CD4-positive, alpha-beta T cell treated with Interleukin-6 for 4 hours (primary cell): ENCODE data around the gene FBXL17.
"Not testable (repeated sequence)": the region's sequence is repeated elsewhere in the genome, so short reads cannot be mapped to it uniquely, and the experiment has no call there.

Experiments used
- DNase-seq: peaks from one replicate; pipeline ENCODE4 v3.0.0-alpha.2; 2020; ENCODE audit warnings: mixed read lengths

The FBXL17 gene

DNA sequence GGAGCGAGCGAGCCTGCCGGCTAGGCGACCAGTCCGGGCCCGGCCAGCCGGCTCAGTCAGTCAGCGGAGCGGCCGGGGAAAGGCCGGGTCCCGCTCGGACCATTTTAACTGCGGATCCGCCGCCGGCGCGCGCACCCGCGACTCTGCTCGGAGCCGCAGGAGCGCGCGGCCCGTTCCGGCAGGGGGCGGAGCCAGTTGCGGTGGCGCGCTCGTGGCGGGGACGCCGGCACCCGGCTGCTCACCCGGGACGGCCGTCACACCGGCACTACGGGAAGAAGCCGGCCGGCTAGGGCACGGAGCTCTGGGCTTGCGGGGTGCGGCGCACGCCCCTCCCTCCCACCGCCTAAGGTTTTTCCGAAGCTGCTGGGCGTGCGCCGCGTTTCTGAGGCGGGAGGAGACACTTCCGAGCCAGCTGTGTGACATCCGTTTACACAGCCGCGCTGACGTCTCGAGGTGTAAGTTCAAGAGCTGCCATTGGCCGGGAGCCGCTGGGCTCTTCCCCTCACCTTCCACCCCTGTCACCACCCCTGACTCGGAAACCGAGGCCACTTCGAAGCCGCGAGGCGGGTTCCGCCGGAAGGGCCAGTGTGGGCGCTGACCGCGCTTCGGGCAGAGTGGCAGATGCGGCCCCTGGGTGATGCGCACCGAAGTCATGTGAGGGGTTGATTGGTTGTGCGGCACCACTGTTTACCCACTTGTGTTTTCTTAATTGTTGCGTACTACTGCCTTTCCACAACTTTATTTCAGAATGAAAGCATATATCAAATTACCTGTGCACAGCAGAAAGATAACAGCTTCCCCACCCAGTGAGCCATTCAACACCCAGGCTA is at the start of gene FBXL17:
FBXL17 (minus strand) TSS at position 145 of the 830 bp plus-strand sequence.
- peak; percentile 92 for DNase-seq

DNA sequence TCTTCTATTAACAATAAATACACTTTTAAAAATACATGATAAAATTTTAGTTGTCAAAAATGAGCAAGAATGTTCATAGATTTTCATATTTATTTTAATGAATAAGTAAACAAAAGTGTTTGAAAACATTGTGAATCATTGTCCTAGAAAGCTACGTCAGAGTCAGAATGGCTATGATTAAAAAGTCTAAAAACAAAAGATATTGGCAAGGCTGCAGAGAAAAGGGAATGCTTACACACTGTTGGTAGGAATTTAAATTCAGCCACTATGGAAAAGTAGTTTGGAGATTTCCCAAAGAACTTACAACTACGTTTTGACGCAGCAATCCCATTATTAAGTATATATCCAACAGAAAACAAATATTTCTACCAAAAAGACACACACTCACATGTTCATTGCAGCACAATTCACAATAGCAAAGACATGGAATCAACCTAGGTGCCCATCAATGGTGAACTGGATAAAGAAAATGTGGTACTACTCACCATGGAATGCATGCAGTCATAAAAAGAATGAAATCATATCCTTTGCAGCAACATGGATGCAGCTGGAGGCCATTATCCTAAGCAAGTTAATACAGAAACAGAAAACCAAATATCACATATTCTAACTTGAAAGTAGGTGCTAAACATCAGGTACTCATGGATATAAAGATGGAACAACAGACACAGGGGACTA is 49.2 kb upstream of the FBXL17 start:
- no peak for DNase-seq

DNA sequence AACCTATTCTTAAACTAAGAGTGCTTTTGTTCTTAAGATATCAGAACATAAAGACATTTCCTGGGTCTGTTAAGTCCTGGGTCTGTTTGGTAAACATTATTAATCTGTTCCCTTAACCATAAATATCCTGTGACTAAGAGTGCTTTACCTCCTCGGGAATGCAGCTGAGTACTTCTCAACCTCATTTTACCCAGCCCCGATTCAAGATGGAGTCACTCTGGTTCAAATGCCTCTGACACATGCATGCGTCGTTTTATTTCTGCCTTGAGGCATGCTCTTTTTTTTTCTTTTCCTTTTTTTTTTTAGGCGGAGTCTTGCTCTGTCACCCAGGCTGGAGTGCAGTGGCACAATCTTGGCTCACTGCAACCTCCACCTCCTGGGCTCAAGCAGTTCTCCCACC is 39.8 kb upstream of the FBXL17 start:
- no peak for DNase-seq

DNA sequence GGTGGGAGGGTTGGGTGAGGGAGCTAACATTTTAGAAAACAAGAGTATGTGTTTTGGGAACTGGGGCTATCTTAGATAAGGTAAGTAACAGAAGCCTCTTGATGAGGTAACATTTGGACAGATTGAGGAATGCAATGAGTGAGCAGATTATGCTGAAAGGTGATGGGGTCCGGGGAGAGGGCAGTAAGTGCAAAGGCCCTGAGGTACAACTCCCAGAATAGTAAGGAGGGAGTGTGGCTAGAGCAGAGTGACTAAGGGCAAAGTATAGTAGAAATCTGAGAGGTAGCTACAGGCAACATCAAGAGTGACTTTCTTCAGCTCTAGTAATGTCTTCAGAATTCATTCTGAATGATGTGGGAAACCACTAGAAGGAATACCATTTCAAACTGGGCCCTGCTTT is 38.9 kb upstream of the FBXL17 start:
- no peak for DNase-seq

DNA sequence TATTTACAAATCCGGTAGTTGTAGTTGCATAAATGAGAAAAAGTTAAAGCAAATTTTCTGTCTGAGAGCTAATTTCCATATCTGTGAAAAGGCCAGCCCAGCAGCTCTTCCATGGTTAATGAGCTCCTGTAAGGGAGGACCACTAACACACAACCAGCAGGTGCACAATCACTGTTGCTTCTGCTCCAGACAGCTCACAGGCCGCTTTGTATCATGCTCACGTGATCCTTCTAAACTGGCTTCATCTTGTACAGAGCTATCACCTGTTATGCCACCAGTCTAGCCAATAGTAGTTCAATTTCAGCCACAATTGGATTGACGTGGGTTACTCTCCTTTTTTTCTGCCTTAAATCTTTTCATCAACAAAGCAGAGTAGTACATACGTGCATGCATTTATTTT is 38.3 kb upstream of the FBXL17 start:
- DNase-seq = no peak

DNA sequence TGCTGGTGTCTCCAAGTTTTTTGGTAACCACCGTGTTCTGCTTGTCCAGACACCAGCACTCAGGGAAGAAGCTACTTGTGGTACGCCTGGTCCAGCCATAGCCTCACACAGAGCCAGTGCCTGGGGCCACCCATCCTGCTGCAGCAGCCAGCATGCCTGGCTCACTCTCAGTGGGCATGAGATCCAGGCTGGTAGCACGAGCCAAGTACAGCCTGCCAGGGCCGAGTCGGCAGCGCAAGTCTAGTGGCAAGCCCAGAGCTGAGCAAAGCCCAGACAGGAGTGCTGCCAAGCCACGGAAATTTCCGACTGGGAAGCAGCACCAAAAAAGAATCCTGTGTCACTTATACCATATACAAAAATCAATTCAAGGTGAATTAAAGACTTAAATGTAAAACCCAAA is 36.3 kb upstream of the FBXL17 start:
- DNase-seq = no peak

DNA sequence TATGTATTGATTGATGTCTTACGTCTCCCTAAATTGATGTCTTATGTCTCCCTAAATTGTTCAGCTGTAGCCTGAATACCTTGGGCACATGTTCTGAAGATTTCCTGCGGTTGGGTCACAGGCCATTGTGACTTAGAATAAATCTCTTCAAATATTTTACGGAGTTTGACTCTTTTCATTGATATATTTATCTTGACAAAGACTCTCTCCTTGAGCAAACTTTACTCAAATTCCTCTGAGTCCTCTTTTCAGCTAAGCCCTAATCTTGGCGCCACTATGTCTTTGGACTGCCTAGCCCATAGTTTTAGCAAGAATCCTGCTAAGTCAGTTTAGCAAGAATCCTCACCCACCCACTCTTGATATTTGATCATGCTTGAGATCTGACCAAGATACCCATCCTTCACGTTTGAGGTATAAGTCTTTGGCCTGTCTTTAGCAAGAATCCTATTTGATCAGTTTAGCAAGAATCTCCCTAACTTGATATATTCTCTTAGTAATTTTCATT is 35.3 kb upstream of the FBXL17 start:
- DNase-seq = no peak

DNA sequence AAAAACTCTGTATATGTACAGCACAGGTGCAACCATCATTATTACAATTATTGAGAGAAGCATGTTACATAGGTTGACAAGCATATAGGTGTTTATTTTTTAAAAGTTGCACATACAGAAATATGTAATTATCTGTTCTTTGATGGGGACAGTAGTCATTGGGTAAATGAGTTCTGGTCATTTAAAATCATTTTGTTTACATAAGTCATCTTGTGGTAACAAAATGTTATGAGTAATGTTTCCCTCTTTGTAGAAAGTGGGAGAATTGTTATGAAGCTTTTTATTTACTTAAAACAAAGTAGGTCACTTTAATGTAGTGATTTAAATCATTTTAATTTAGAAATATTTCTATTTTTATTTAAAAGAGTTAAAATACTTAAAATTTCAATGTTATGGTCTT is 33.8 kb upstream of the FBXL17 start:
- no peak for DNase-seq

DNA sequence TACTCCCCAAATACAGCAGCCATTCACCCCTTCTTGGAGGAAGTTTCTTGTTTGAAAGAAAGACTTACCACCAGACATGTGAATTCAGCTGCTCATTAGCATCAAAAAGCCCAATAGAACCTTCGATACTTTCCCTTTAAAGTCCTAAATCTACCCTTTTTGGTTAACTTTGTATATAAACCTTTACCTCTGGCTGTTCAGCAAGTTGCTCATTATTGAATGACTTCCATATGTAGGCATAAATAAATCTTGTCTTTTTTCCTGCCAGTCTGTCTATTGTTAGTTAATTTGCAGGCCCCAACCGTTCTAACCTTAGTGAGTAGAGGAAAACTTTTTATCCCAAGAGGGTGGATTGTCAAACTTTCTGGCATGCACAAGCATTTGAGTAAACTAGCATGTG is 27.9 kb upstream of the FBXL17 start:
- DNase-seq = no peak

DNA sequence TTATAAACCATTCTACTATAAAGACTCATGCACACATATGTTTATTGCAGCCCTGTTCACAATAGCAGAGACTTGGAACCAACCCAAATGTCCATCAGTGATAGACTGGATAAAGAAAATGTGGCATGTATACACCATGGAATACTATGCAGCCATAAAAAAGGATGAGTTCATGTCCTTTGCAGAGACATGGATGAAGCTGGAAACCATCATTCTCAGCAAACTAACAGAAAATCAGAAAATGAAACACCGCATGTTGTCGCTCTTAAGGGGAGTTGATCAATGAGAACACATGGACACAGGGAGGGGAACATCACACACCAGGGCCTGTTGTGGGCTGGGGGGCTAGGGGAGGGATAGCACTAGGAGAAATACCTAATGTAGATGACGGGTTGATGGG is 23.3 kb upstream of the FBXL17 start:
- not testable (repeated sequence) for DNase-seq

DNA sequence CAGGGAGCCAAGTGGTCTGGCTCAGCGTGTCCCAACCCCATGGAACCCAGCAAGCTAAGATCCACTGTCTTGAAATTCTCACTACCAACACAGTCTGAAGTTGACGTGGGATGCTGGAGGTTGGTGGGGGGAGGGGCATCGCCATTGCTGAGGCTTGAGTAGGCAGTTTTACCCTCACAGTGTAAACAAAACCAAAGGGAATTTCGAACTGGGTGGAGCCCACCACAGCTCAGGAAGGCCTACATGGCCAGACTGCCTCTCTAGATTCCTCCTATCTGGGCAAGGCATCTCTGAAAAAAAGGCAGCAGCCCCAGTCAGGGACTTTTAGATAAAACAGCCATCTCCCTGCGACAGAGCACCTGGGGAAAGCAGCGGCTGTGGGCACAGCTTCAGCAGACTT is 17.1 kb upstream of the FBXL17 start:
- DNase-seq = no peak

DNA sequence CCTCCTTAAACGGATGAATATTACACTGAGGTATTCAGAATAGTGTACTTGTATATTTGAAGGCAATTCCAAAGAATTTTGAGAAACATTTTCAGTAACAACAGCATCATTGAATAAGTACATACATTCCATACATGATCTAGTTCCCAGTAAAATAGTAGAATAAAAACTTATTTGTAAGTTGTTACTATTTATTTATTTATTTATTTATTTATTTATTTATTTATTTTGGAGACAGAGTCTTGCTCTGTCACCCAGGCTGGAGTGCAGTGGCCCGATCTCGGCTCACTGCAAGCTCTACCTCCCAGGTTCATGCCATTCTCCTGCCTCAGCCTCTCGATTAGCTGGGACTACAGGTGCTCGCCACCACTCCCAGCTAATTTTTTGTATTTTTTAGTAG is 14.9 kb upstream of the FBXL17 start:
- DNase-seq = not testable (repeated sequence)

DNA sequence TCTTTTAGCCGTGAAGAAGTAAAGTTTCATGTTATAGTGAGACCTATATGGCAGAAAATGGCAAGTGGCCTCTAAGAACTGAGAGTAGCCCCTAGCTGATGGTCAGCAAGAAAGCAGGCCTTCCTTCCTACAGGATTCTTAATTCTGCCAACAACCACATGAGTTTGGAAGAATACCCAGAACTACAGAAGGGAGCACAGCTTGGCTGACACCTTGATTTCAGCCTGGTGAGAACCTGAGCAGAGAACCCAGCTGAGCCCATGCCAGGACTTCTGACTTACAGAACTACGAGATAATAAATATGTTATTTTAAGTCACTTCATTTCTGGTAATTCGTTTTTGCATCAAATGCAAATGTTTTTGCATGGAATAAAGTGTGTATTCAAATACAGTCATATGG is 5.9 kb upstream of the FBXL17 start:
- DNase-seq = no peak

DNA sequence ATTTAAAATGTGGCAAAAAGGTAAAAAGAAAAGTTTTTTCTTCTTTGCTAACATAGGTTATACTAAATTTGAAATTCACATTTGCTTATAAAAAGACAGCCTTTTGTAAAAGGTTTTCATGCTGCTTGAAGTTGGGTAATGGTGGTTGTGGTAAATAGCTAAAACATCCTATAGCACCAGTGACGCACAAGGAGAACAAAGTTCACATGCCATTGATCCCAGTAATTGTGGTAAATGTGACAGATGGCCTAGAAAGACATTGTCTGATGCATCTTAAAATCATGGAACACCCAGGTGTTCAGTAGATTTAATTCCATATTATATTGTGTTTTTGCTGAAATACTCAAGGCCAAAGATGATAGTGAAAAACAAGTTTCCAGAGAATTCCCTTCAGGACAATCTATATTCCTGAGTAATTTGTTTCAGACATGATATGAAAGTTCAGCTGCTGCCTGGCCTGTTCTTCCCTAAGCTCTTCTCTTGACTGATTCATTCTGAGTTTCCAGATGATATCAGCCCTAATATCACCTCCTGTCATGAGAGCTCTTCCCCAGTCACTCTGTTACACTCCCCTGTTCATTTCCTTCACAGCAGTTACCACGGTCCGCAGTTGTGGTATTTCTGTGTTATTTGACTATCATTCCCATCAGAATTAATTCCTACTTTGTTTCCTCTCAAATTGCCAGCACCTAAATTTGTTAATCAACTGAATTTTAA is 4.6 kb upstream of the FBXL17 start:
- DNase-seq = no peak

DNA sequence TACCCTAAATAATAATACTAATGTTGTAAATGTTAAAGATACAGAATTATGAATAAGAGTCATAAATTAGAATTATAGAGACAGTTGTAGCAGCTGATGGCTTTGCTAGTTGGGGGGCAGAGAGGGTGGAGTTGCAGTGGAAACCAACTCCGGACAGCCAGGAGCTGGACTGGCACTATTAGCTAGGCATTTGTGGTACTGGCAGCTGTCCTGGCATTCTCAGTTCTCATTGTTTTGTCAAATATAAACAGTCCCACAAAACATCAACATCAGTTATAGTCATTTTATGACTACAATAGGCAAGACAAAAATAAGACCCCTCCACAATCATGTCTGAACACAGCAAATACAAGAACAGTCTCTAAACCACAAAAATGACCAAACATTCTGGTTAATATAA is 2.8 kb upstream of the FBXL17 start:
- DNase-seq = no peak

DNA sequence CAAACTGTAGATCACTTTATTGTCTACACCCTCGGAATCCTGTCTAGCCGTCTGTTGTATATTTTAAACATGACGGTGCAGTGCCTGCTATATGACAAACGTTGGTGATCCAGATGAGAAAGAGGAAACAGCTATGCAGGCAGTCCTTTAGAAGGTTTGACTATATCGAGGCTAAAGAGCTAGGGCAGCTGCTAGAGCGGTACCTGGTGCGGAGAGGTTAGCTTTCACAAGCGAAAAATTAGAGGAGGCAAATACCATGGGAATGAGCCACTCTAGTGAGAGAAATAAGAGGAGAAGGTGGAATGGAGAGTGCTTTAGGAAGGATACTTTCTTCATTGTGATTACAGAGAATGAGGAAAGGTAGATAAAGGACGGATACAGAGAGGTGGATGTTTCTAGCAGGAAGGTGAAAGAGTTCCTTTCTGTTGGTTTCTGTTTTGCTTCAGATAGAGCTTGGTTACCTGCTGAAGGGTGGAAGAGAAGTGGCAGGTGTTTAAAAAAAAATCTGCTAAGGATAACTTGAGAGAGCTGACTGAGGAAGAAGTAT is 959 bp upstream of the FBXL17 start:
- peak; percentile 15 for DNase-seq

DNA sequence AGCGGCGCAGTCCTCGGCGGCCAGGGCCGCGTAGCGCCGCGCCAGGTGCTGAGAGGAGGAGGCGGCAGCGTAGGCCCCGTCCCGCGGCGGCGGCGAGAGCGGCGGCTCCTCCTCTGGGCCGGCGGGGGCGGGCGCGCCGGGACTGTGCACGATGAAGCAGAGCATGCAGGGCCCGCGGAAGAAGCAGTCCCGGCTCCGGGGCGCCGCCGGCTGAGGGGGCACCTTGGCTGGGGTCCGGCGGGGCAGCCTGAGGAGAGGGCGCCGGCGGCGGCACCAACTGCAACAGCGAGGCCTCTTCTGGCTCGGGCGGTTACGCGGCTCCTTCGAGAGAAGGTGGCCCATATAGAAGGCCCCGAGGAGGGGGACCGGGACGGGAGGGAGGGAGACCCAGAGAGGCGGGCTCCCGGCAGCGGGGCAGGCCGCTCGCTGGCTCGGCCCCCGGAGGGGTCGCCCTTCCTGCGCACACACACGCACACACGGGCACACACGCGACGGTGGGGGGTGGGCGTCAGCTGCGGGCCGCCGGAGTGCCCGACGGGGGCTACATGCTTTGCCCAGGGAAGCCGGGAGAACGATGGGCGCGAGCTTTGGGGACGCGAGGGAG is 446 bp downstream of the FBXL17 start:
- peak; percentile 85 for DNase-seq

DNA sequence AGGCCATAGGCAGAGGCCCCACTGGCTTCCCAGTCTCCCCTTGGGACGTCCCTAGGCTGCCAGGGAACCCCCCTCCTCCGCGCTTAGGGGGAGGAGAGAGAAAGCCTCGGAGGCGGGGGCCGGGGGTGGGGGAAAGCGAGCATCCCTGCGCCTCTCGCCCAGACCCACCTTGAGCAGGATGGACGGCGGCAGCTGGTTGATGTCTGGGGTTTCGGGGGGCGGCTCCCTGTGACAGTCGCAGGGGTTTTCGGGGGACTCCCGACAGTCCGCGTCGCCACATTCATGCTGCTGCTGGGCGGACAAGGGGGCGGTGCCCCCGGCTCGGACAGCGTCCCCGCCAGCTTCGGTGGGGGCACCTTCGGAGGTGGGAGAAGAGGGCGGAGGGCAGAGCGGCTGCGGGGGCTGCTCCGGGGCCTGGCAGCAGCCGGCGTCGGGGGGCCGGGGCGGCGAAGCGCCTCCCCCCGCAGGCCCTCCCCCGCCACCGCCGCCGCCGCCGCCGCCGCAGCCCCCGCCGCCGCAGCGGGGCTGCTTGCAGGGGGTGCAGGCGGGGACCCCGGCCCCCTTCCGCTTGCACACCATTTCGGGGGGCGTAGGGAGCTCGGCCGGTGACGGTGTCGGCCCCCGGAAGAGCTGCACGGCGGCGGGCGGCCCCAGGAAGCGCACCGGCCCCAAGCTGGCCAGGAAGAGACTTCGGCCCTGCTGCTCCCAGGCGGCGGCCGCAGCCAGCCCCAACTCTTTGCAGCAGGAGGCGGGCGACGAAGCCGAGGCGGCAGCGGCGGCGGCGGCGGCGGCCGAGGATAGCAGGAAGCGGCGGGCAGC is 1.2 kb downstream of the FBXL17 start:
- peak; percentile 49 for DNase-seq

DNA sequence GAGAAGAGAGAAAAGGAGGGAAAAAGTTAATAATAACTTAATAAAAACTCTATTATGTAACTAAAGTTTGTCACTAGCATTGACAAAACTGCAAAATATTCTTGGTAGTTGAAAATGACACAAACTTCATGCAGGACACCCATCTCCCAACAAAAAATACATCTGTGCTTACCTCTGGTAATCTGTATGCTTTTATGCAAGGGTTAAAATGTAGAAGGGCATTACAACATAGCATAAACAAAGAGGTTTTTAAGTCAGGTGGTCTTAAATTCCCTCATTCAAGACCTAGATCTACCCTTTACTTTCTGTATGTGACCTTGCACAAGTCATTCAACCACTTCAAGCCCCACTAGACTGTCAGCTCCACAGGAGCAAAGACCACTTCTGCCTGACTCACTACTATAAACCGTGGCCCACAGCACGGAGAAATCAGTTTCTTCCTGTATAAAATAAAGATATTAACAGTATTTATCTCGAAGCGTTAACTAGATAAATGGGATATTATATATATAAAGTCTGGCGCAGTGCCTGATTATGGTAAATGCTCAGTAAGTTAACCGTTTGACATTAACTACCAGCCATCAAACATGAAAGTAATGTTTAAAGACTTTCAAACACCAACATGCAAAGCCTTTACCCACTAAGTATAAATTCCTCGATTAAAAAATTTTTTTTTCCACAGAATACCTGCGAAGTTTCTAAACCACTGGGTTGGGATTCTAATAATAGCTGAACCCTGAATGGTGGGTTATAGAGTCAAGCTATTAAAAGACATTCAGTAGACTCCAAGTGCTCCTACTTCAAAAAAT is 2.0 kb downstream of the FBXL17 start:
- peak; percentile 19 for DNase-seq

DNA sequence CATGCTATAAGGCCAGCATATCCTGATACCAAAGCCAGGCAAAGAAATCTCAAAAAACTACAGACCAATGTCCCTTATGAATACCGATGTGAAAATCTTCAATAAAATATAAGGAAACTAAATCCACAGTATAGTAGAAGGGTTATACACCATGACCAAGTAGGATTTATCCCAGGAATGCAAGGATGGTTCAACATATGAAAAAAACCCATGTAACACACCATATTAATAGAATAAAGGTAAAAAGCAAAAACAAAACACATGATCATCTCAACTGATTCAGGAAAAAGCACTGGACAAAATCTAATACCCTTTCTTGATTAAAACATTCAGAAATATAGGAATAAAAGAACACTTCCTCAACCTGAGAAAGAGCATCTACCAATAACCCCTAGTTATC is 6.1 kb downstream of the FBXL17 start:
- no peak for DNase-seq

DNA sequence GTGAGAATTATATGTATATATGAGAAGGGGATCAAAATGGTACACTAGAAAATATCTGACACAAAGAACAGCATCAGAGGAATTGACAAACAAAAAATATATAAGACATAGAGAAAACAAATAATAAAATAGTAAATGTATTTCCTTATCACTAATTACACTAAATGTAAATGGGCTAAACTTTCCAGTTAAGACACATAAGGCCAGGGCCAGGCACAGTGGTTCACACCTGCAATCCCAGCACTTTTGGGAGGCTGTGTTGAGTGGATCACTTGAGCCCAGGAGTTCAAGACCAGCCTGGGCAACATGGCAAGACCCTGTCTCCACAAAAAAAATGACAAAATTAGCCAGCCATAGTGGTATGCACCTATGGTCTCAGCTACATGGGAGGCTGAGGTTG is 8.5 kb downstream of the FBXL17 start:
- no peak for DNase-seq
